Measurements from ENCODE around the gene KCNQ1. TPM values are rescaled to one million over a fixed set of nuclear protein-coding genes. Genes with fewer than 3 reads are reported as not detected.

The KCNQ1 gene
- total RNA-seq, 2 donors from 2014 or later = 51.4 to 55.8 TPM

GRCh38 chr11:2685566-2686359 is 241.0 kb downstream of the KCNQ1 start:
- DNase-seq = no peak
- Histone ChIP-seq H3K4me3 (no peak overlapping the region), H3K9me3 (no peaks in the 10 kb centered on the region), H3K27ac (no peak overlapping the region), H3K36me3 (no peaks in the 10 kb centered on the region), H3K27me3 (no peaks in the 10 kb centered on the region), H3K4me1 (no peaks in the 10 kb centered on the region), H3K9ac (ENCODE audit: low read depth in 2 of 2, low read length in 2 of 2) (no peak overlapping the region)
- intact Hi-C loops (cut with DNase I) = no loop called here
- TF ChIP-seq, protein P1, sequence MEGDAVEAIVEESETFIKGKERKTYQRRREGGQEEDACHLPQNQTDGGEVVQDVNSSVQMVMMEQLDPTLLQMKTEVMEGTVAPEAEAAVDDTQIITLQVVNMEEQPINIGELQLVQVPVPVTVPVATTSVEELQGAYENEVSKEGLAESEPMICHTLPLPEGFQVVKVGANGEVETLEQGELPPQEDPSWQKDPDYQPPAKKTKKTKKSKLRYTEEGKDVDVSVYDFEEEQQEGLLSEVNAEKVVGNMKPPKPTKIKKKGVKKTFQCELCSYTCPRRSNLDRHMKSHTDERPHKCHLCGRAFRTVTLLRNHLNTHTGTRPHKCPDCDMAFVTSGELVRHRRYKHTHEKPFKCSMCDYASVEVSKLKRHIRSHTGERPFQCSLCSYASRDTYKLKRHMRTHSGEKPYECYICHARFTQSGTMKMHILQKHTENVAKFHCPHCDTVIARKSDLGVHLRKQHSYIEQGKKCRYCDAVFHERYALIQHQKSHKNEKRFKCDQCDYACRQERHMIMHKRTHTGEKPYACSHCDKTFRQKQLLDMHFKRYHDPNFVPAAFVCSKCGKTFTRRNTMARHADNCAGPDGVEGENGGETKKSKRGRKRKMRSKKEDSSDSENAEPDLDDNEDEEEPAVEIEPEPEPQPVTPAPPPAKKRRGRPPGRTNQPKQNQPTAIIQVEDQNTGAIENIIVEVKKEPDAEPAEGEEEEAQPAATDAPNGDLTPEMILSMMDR (IDR thresholded peaks at IDR 0.05) = no peak

DNA sequence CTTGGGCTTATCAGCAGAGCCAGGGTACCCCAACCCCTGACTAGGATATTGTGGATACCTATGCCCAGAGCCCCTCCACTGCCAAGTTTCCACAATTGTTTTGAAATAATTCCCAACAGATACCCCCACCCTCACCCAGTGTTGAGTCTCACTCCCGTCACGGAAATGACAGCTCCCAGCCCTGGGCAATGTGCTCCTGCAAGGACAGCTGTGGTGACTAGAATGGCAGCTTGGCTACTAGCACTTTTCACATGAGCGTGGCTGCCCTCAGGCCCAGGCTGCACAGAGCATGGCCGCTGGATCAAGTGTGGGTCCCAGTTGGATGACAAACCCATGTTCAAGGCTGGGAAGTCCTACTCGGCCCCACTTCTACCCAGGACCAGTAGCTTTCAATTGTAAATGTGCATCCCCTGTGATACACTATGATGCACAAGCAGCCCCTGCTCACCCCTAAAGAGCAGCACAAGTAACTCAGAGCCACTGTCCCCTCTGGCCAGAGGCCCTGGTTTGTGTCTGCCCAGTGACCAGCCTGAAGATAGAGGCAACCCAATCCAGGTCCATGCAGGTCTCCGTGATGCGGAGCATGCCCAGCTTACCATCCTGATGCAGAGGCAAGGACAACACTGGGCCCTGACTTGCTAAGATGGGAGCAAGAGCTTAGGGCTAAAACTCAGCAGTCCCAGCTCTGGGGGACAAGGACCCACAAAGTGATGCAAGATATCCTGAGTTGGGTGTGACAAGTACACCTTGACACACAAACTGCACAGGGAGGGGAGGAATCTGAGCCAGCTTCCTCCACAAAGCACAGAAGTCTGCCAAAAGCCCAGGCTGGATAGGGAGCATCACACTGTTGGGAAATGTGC is 241.8 kb downstream of the KCNQ1 start:
- Histone ChIP-seq H3K9me3 (no peaks in the 10 kb centered on the region), H3K36me3 (no peaks in the 10 kb centered on the region), H3K4me1 (no peaks in the 10 kb centered on the region), H3K9ac (ENCODE audit: low read depth in 2 of 2, low read length in 2 of 2) (no peak overlapping the region), H3K27me3 (no peaks in the 10 kb centered on the region), H3K27ac (no peak overlapping the region), H3K4me3 (no peak overlapping the region)
- TF ChIP-seq, protein P1 (IDR thresholded peaks at IDR 0.05) = no peak
- no peak for DNase-seq
- intact Hi-C loops (cut with DNase I) = no loop called here

- Histone ChIP-seq H3K4me1 (no peaks in the 10 kb centered on the region), H3K27me3 (no peaks in the 10 kb centered on the region), H3K9me3 (no peaks in the 10 kb centered on the region), H3K36me3 (no peaks in the 10 kb centered on the region), H3K9ac (ENCODE audit: low read depth in 2 of 2, low read length in 2 of 2) (no peak overlapping the region), H3K4me3 (no peak overlapping the region), H3K27ac (no peak overlapping the region)
- intact Hi-C loops (cut with DNase I) = no loop called here
- DNase-seq = no peak
- TF ChIP-seq, protein P1 (IDR thresholded peaks at IDR 0.05) = no peak
Measured at GRCh38 chr11:2687223-2687530, 242.4 kb downstream of the KCNQ1 start.

DNA sequence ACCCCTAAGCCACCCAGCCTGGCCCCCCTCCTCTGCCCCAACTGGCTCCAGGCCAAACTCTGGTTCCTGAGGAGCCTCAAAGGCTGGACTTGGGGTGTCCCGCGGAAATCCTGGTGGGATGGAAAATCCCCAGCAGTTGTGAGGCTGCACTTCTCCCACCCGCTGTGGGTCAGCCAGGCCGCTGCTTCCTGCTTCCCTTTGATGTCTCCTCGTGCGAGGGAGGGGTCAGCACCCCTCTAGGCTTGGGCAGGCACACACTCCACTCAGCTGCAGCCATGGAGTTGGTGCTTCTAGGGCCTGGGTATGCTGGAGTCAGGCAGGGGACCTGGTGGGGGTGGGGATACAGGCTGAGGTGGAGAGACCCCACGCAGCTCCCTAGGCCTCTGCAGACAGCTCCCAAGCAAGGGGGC is 243.0 kb downstream of the KCNQ1 start:
- no peaks in the 10 kb centered on the region for H3K9me3 ChIP-seq
- H3K4me3 ChIP-seq = no peak overlapping the region
- no peak for DNase-seq
- no peak overlapping the region for H3K9ac ChIP-seq (ENCODE audit: low read depth in 2 of 2, low read length in 2 of 2)
- TF ChIP-seq, protein P1 (IDR thresholded peaks at IDR 0.05) = no peak
- H3K27me3 ChIP-seq = no peaks in the 10 kb centered on the region
- H3K36me3 ChIP-seq = no peaks in the 10 kb centered on the region
- no peaks in the 10 kb centered on the region for H3K4me1 ChIP-seq
- no peak overlapping the region for H3K27ac ChIP-seq
- intact Hi-C loops (cut with DNase I) = no loop called here

- Histone ChIP-seq H3K27ac (no peak overlapping the region), H3K4me1 (no peaks in the 10 kb centered on the region), H3K9me3 (no peaks in the 10 kb centered on the region), H3K4me3 (no peak overlapping the region), H3K27me3 (no peaks in the 10 kb centered on the region), H3K9ac (ENCODE audit: low read depth in 2 of 2, low read length in 2 of 2) (no peak overlapping the region), H3K36me3 (no peaks in the 10 kb centered on the region)
- DNase-seq = no peak
- TF ChIP-seq, protein P1 (IDR thresholded peaks at IDR 0.05) = no peak
- intact Hi-C loops (cut with DNase I) = no loop called here
Measured at GRCh38 chr11:2688381-2689231, 243.8 kb downstream of the KCNQ1 start.
